Fibroblast of the aortic adventitia (primary cell): Measurements from ENCODE around the gene NUP88. TPM values are rescaled to one million over a fixed set of nuclear protein-coding genes. Genes with fewer than 3 reads are reported as not detected.
A peak's percentile ranks its signal among the peaks of the same experiment; 100 is the strongest.

Experiments
- DNase-seq: peaks from one replicate; pipeline ENCODE4 v3.0.0-alpha.2; 2010; ENCODE audit warnings: low read depth
- H3K4me3 ChIP-seq: 2 replicates; pipeline ENCODE4 v1.5.1; 2011; ENCODE audit warnings: low read depth, mild to moderate bottlenecking, control low read depth, low read length, moderate library complexity
- total RNA-seq: library from RNA; depleted of rRNA; stranded (reverse); fragments of >200 nt; gene quantifications from 2 replicates; pipeline ENCODE4 v1.2.3, GENCODE V29; 2012; ENCODE audit warnings: low replicate concordance
- TF ChIP-seq, protein P1 (sequence below): IDR thresholded peaks from 2 replicates; pipeline ENCODE4 v1.5.1; 2011; ENCODE audit warnings: mild to moderate bottlenecking, low read length, control low read depth, inconsistent platforms; ENCODE audit not compliant: insufficient read depth

NUP88 gene
- total RNA-seq, 1 donor: 106 TPM

DNA sequence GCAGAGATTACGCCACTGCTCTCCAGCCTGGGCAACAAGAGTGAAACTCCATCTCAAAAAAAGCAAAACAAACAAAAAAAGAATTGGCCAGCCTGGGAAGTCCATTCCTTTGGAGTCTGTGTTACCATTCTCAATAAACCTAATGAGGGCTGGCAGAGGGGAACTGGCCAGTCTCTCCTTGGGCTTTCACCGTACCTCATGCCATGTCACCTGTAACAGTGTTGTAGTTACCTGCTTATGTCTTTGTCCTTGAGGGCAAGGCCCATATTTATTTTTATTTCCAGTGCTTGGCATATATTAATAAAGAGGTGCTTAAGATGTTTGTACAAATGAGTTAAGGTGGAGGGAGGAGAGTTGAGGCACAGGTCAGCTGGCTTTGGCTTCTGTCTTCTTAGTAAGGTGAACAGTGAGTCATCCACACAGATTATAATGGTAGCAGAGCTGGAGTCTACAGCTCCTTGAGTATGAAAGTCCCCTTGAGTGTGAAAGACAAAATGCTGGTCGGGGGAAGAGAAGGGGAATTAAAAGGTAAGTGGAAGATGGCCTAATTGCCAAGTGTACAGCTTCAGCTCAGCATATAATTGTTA is 11.0 kb upstream of the NUP88 start:
- DNase-seq: no peak
- TF ChIP-seq, protein P1, sequence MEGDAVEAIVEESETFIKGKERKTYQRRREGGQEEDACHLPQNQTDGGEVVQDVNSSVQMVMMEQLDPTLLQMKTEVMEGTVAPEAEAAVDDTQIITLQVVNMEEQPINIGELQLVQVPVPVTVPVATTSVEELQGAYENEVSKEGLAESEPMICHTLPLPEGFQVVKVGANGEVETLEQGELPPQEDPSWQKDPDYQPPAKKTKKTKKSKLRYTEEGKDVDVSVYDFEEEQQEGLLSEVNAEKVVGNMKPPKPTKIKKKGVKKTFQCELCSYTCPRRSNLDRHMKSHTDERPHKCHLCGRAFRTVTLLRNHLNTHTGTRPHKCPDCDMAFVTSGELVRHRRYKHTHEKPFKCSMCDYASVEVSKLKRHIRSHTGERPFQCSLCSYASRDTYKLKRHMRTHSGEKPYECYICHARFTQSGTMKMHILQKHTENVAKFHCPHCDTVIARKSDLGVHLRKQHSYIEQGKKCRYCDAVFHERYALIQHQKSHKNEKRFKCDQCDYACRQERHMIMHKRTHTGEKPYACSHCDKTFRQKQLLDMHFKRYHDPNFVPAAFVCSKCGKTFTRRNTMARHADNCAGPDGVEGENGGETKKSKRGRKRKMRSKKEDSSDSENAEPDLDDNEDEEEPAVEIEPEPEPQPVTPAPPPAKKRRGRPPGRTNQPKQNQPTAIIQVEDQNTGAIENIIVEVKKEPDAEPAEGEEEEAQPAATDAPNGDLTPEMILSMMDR: no peak
- H3K4me3 ChIP-seq: no peak overlapping the region

DNA sequence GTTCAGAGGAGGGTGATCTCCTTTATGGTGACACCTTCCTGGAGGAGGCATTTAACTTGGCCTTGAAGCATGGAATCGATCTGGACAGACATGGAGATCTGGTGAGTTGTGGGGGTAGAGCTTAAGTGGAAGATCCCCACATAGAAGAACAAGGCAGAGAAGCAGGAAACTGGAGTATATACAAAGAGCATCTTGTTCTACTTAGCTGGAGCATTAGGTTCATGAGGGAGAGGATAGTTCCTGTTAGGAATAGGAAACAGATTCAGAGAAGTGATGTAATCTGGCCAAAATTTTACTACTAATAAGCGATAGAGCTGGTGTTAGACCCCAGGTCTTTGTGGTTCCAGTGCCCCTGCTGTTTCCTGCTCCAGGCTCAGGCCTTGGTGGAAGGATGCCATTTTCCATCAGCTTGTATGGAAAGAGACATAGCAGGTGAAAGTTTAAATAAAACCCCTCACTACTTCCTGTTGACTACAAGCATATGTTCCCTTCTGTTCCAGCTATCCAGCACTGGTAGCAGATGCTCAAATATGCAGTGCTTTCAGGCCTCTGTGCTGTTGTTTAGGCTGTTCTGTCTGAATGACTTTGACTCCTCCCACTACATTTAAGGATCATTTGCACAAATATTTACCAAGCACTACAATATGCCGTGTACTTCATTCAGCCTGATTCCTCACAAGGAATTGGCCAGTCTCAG is 9.9 kb upstream of the NUP88 start:
- TF ChIP-seq, protein P1: no peak
- no peak for DNase-seq
- no peak overlapping the region for H3K4me3 ChIP-seq

DNA sequence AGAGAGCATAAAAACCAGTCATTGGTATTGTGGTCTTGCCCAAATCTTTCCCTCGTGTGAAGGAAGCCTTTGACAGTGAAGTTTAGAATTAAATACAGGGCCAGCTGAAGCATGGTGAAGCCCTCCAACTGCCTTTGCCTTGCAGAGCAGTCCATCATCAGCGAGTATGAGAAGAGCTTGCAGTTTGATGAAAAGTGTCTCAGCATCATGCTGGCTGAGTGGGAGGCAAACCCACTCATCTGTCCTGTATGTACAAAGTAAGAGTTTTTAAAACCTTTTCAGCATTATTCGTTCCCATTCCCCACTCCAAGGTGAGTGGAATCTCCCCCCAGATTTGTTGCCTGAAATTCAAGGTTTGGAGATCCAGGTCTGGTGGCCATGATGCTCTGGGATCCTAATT is 6.4 kb upstream of the NUP88 start:
- no peak for DNase-seq
- H3K4me3 ChIP-seq: no peak overlapping the region
- TF ChIP-seq, protein P1: no peak

DNA sequence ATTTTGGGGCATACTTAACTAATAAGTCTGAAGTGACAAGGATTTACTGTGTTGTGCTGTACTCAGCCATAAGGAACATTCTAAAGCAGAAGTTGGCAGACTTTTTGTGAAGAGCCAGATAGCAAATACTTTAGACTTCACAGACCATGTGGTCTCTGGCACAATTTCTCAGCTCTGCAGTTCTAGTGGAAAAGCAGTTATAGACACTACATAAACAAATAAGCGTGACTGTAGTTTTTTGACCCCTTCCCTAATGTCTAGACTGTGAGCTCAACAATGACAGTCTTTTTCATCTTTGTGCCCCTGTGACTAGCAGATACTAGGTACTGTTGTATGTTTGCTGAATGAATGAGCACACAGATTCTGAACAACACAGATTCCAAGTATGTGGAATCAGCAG is 5.4 kb upstream of the NUP88 start:
- TF ChIP-seq, protein P1: no peak
- no peak overlapping the region for H3K4me3 ChIP-seq
- no peak for DNase-seq

DNA sequence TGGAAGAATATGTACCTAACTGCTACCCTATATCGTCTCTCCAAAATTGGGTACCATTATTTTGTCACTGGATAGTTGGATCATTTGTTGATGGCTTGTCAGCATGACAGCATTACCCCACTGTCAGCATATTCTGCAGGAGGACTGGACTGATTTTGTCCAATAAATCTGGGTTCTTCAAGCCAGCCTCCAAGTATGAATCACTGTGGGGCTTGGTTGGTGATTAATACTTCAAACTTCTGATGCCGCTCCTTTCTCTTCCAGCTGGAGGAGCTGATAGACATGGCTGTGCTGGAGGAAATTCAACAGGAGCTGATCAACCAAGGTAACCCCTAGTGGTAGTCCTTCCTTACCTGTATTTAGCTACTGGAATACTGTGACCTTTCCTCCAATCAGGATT is 3.0 kb upstream of the NUP88 start:
- TF ChIP-seq, protein P1: no peak

DNA sequence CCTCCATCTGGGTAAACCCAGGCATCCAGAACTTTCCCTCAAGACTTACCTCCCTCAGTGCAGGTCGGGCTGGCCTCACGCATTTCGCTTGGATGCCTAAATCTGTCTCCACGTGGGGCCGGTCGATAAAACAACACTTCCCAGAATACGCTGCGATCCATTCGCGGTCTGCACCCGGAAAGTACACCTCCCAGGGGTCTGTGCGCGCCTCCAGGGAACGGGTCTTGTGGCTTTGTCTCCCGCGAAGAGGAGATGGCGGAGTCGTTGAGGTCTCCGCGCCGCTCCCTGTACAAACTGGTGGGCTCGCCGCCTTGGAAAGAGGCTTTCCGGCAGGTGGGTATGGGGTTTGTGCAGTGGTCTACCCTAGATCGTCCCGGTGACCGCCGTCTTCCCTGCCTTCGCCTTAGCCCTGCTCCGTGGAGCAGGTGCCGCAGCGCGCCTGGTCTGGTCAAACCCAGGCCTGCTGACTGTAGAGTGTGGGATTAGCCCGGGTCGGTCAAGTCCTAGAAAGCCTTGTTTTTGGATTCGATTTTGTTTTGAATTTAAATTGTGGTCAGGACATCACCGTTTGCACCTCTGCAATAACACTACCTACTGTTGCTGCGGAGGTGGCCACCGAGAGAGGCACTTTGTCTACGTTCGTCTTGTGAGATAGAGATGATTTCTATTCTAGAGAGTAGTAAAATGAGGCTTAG is 644 bp upstream of the NUP88 start, which contains the start of gene RPAIN:
Gene RPAIN, plus strand, starts transcription at position 224 of the 695 bp plus-strand sequence. Its CDS starts 29 bp downstream, at position 253.
- TF ChIP-seq, protein P1: no peak
- peak within 1 kb of the TSS; percentile 96 for H3K4me3 ChIP-seq
- no peak for DNase-seq

More for the DNA sequence above, 3.0 kb upstream of the NUP88 start:
- peak; percentile 49 for DNase-seq
- H3K4me3 ChIP-seq: no peak overlapping the region
